Spinal cord (tissue), 10 donors: ENCODE results near the gene NKG7. TPM values are rescaled to one million over a fixed set of nuclear protein-coding genes. Genes with fewer than 3 reads are reported as not detected.

Experiments
- DNase-seq, 6 donors: peaks; one replicate each; pipeline versions ENCODE4 v3.0.0 to v3.0.0-alpha.2; 2013 to 2015; ENCODE audit warnings: low spot score in 6 of 6, low read depth in 4 of 6
- H3K27ac ChIP-seq: one replicate; pipeline ENCODE4 v1.5.1; 2013; ENCODE audit warnings: low read depth, low read length, control low read depth
- H3K27me3 ChIP-seq: one replicate; pipeline ENCODE4 v1.6.1; 2013; ENCODE audit warnings: low read length; ENCODE audit not compliant: control insufficient read depth, insufficient read depth
- H3K36me3 ChIP-seq: one replicate; pipeline ENCODE4 v1.6.1; 2013; ENCODE audit warnings: low read length; ENCODE audit not compliant: control insufficient read depth, insufficient read depth
- H3K4me1 ChIP-seq: one replicate; pipeline ENCODE4 v1.6.1; 2013; ENCODE audit warnings: low read length; ENCODE audit not compliant: control insufficient read depth, insufficient read depth
- H3K4me3 ChIP-seq: one replicate; pipeline ENCODE4 v1.5.1; 2013; ENCODE audit warnings: low read depth, low read length, control low read depth
- H3K9me3 ChIP-seq: one replicate; pipeline ENCODE4 v1.6.1; 2013; ENCODE audit warnings: low read length; ENCODE audit not compliant: control insufficient read depth, insufficient read depth
- WGBS: methylation state at CpG from one replicate; pipeline ENCODE4 v1.1.5; 2013; ENCODE audit warnings: missing lambda C conversion rate; ENCODE audit not compliant: insufficient coverage; 5-methylcytosine and 5-hydroxymethylcytosine counted together
- polyA plus RNA-seq, 2 donors: library from polyadenylated mRNA; unstranded; fragments of 120-200 nt; gene quantifications; one replicate each; pipeline ENCODE4 v1.2.1, GENCODE V29; 2013; ENCODE audit not compliant: insufficient read length in 2 of 2
- total RNA-seq, 2 donors: library from RNA; depleted of rRNA in 1 of 2; stranded (reverse); fragments of 120-200 nt in 1 of 2; fragments of >200 nt in 1 of 2; gene quantifications; one replicate each; pipeline versions ENCODE4 v1.2.3 to v1.2.4, GENCODE V29; 2013 to 2014
- donor health status: healthy.

NKG7 gene
- total and polyA plus RNA-seq, 4 donors, result 0.44 to 6.0 (median 0.69) TPM; not detected in 1

GRCh38 chr19:51392701-51393100, 20.2 kb upstream of the NKG7 start:
- no peak for DNase-seq
- no CpG with 5 or more reads among the region's 1 CpG for WGBS

GRCh38 chr19:51391073-51391611, 18.7 kb upstream of the NKG7 start:
- H3K27ac ChIP-seq, result no peak overlapping the region
- no peak for DNase-seq
- H3K4me1 ChIP-seq, result peaks cover 15% of the 10 kb centered on the region
- H3K27me3 ChIP-seq, result no peaks in the 10 kb centered on the region
- no peak overlapping the region for H3K4me3 ChIP-seq
- 63% methylated on average over 6 of the region's 8 CpGs for WGBS
- H3K36me3 ChIP-seq, result no peaks in the 10 kb centered on the region
- H3K9me3 ChIP-seq, result no peaks in the 10 kb centered on the region

More at GRCh38 chr19:51392701-51393100, 20.2 kb upstream of the NKG7 start:
- H3K36me3 ChIP-seq, result no peaks in the 10 kb centered on the region
- no peaks in the 10 kb centered on the region for H3K9me3 ChIP-seq
- no peaks in the 10 kb centered on the region for H3K27me3 ChIP-seq
- peaks cover 15% of the 10 kb centered on the region for H3K4me1 ChIP-seq
- no peak overlapping the region for H3K27ac ChIP-seq
- H3K4me3 ChIP-seq, result no peak overlapping the region

- H3K9me3 ChIP-seq, result no peaks in the 10 kb centered on the region
- H3K4me1 ChIP-seq, result peaks cover 6% of the 10 kb centered on the region
- H3K27ac ChIP-seq, result no peak overlapping the region
- no peaks in the 10 kb centered on the region for H3K27me3 ChIP-seq
- H3K36me3 ChIP-seq, result no peaks in the 10 kb centered on the region
- 87% methylated on average over 14 of the region's 14 CpGs for WGBS
- DNase-seq, result no peak
- H3K4me3 ChIP-seq, result no peak overlapping the region
These were observed 16.7 kb upstream of the NKG7 start for GRCh38 chr19:51389143-51389542.

GRCh38 chr19:51387924-51388389, 15.5 kb upstream of the NKG7 start, which contains the start of gene LIM2:
Gene LIM2 (minus strand): TSS chr19:51387974. CDS start chr19:51387443, 531 bp downstream.
- H3K4me1 ChIP-seq, result no peaks in the 10 kb centered on the region
- H3K36me3 ChIP-seq, result no peaks in the 10 kb centered on the region
- 79% methylated on average over 8 of the region's 15 CpGs for WGBS
- H3K27me3 ChIP-seq, result no peaks in the 10 kb centered on the region
- no peak within 1 kb of the TSS for H3K4me3 ChIP-seq
- no peaks in the 10 kb centered on the region for H3K9me3 ChIP-seq
- no peak for DNase-seq
- no peak within 1 kb of the TSS for H3K27ac ChIP-seq

- WGBS, result 86% methylated on average over 13 of the region's 14 CpGs
- Histone ChIP-seq H3K27ac (no peak overlapping the region), H3K9me3 (no peaks in the 10 kb centered on the region), H3K36me3 (no peaks in the 10 kb centered on the region), H3K27me3 (no peaks in the 10 kb centered on the region), H3K4me1 (no peaks in the 10 kb centered on the region), H3K4me3 (no peak overlapping the region)
- no peak for DNase-seq
These were observed 14.5 kb upstream of the NKG7 start for GRCh38 chr19:51386882-51387520.

- Histone ChIP-seq H3K4me3 (no peak overlapping the region), H3K36me3 (no peaks in the 10 kb centered on the region), H3K4me1 (no peaks in the 10 kb centered on the region), H3K27ac (no peak overlapping the region), H3K27me3 (no peaks in the 10 kb centered on the region), H3K9me3 (no peaks in the 10 kb centered on the region)
- WGBS, result 98% methylated on average over 4 of the region's 4 CpGs
- no peak for DNase-seq
These were observed 9.6 kb upstream of the NKG7 start for GRCh38 chr19:51382004-51382403.

GRCh38 chr19:51380379-51380778, 7.9 kb upstream of the NKG7 start:
- 94% methylated on average over 9 of the region's 9 CpGs for WGBS
- H3K9me3 ChIP-seq, result no peaks in the 10 kb centered on the region
- no peak for DNase-seq
- no peaks in the 10 kb centered on the region for H3K4me1 ChIP-seq
- no peak overlapping the region for H3K4me3 ChIP-seq
- no peaks in the 10 kb centered on the region for H3K27me3 ChIP-seq
- no peak overlapping the region for H3K27ac ChIP-seq
- H3K36me3 ChIP-seq, result no peaks in the 10 kb centered on the region

- Histone ChIP-seq H3K4me1 (no peaks in the 10 kb centered on the region), H3K9me3 (no peaks in the 10 kb centered on the region), H3K4me3 (no peak overlapping the region), H3K27me3 (no peaks in the 10 kb centered on the region), H3K36me3 (no peaks in the 10 kb centered on the region), H3K27ac (no peak overlapping the region)
- 100% methylated on average over 2 of the region's 2 CpGs for WGBS
- DNase-seq, result no peak
These were observed 5.0 kb upstream of the NKG7 start for GRCh38 chr19:51377422-51377821.

- no peaks in the 10 kb centered on the region for H3K36me3 ChIP-seq
- no peak overlapping the region for H3K27ac ChIP-seq
- H3K4me1 ChIP-seq, result no peaks in the 10 kb centered on the region
- H3K4me3 ChIP-seq, result no peak overlapping the region
- WGBS, result 82% methylated on average over 7 of the region's 11 CpGs
- no peaks in the 10 kb centered on the region for H3K9me3 ChIP-seq
- DNase-seq, result no peak
- H3K27me3 ChIP-seq, result no peaks in the 10 kb centered on the region
These were observed 3.2 kb upstream of the NKG7 start for GRCh38 chr19:51375504-51376221.
